Caco-2 (cell line): ENCODE data around the gene GPC6. TPM values are rescaled to one million over a fixed set of nuclear protein-coding genes. Genes with fewer than 3 reads are reported as not detected.

Experiments
- BruUV-seq: library from RNA; stranded (reverse); fragments of 400-500 nt; replicated peaks from 2 replicates; lab custom pipeline; 2021; lab: Mats Ljungman, UMichigan
- CTCF ChIA-PET: fragments of 300-600 bp; sonication (Branson Sonifier 250); formaldehyde crosslinking; loops from one replicate; lab custom pipeline; 2022; ENCODE audit warnings: antibody characterized with exemption; lab: Charles Lee
- POLR2A ChIA-PET: fragments of 300-600 bp; sonication (Branson Sonifier 250); formaldehyde crosslinking; loops from one replicate; lab custom pipeline; 2022; ENCODE audit warnings: antibody characterized with exemption; lab: Charles Lee
- DNase-seq, 2 experiments: peaks; one replicate each; pipeline versions ENCODE4 v3.0.0 to v3.0.0-alpha.2; 2020 to 2022
- H3K27me3 ChIP-seq: replicated peaks from 2 replicates; pipeline ENCODE4 v1.6.0; 2011; ENCODE audit warnings: low read length; ENCODE audit not compliant: control insufficient read depth, insufficient read depth
- H3K36me3 ChIP-seq: 2 replicates; pipeline ENCODE4 v1.5.1; 2011; ENCODE audit warnings: low read length; ENCODE audit not compliant: control insufficient read depth, insufficient read depth
- H3K4me1 ChIP-seq: fragments of 250-450 bp; sonication (Bioruptor Pico); 2 replicates; pipeline ENCODE4 v1.5.1; 2020; ENCODE audit warnings: mild to moderate bottlenecking
- H3K4me3 ChIP-seq: 2 replicates; pipeline ENCODE4 v1.5.1; 2011; ENCODE audit warnings: low read depth, mild to moderate bottlenecking, control low read depth, low read length
- H3K9me3 ChIP-seq: fragments of 250-450 bp; sonication (Bioruptor Pico); 2 replicates; pipeline ENCODE4 v1.5.1; 2020; ENCODE audit warnings: mild to moderate bottlenecking, moderate library complexity
- H3K27ac Mint-ChIP-seq: one replicate; pipeline ENCODE4 v1.8.0; 2022; ENCODE audit warnings: mixed read lengths; ENCODE audit not compliant: unreplicated experiment
- H3K27me3 Mint-ChIP-seq: one replicate; pipeline ENCODE4 v1.8.0; 2022; ENCODE audit warnings: mixed read lengths; ENCODE audit not compliant: insufficient read depth, unreplicated experiment
- H3K36me3 Mint-ChIP-seq: one replicate; pipeline ENCODE4 v1.8.0; 2022; ENCODE audit warnings: mild to moderate bottlenecking, mixed read lengths; ENCODE audit not compliant: insufficient read depth, unreplicated experiment
- H3K4me1 Mint-ChIP-seq: one replicate; pipeline ENCODE4 v1.8.0; 2022; ENCODE audit warnings: low read depth, mixed read lengths; ENCODE audit not compliant: unreplicated experiment
- H3K4me3 Mint-ChIP-seq: one replicate; pipeline ENCODE4 v1.8.0; 2022; ENCODE audit warnings: mild to moderate bottlenecking, moderate library complexity, mixed read lengths; ENCODE audit not compliant: unreplicated experiment
- H3K9me3 Mint-ChIP-seq: one replicate; pipeline ENCODE4 v1.8.0; 2022; ENCODE audit warnings: mixed read lengths; ENCODE audit not compliant: unreplicated experiment
- CTCF ChIP-seq, 2 experiments: fragments of 200-600 bp in 1 of 2; IDR thresholded peaks; 1 replicate in 1 of 2; 2 replicates in 1 of 2; pipeline versions ENCODE4 v1.5.1 to v1.8.0; 2011 to 2022; ENCODE audit warnings: antibody characterized with exemption in 1 of 2, control low read depth in 1 of 2, inconsistent platforms in 1 of 2, low read depth in 1 of 2, low read length in 1 of 2, mild to moderate bottlenecking in 1 of 2, moderate library complexity in 1 of 2; ENCODE audit not compliant: insufficient read depth in 1 of 2, severe bottlenecking in 1 of 2, unreplicated experiment in 1 of 2
- intact Hi-C: fragments of 100-400 bp; cut with micrococcal nuclease; formaldehyde crosslinking; loops from one replicate; pipeline ENCODE4 v1.10.0; 2022; ENCODE audit not compliant: unreplicated experiment
- total RNA-seq: library from RNA; stranded (reverse); gene quantifications from 2 replicates; pipeline ENCODE4 v1.2.3, GENCODE V29; 2022

Gene GPC6
- total RNA-seq, 1 experiment from 2014 or later: 0.16 TPM

GRCh38 chr13:93736909-93737308 lies 510.3 kb downstream of the GPC6 start:
- no peak for DNase-seq
- Histone ChIP-seq H3K4me3 (no peak overlapping the region), H3K4me1 (no peaks in the 10 kb centered on the region; the same call in 1 of the 2 replicates), H3K27me3 (no peaks in the 10 kb centered on the region), H3K9me3 (no peaks in the 10 kb centered on the region), H3K36me3 (no peaks in the 10 kb centered on the region)
- Mint-ChIP-seq H3K36me3 (no peaks in the 10 kb centered on the region), H3K4me3 (no peak overlapping the region), H3K9me3 (no peaks in the 10 kb centered on the region), H3K4me1 (no peaks in the 10 kb centered on the region), H3K27me3 (peaks cover 4% of the 10 kb centered on the region), H3K27ac (no peak overlapping the region)
- POLR2A ChIA-PET: no interaction called here
- intact Hi-C loops: no loop called here
- CTCF ChIA-PET: no interaction called here
- TF ChIP-seq CTCF (IDR thresholded peaks at IDR 0.05; ENCODE audit: insufficient read depth in 1 of 2, low read depth in 1 of 2, low read length in 1 of 2, severe bottlenecking in 1 of 2, unreplicated experiment in 1 of 2): no peak
- no TSS peak for BruUV-seq

GRCh38 chr13:93740334-93740733 lies 513.7 kb downstream of the GPC6 start:
- Histone ChIP-seq H3K36me3 (no peaks in the 10 kb centered on the region), H3K9me3 (no peaks in the 10 kb centered on the region), H3K4me1 (no peaks in the 10 kb centered on the region; the same call in 1 of the 2 replicates), H3K27me3 (no peaks in the 10 kb centered on the region), H3K4me3 (no peak overlapping the region)
- no TSS peak for BruUV-seq
- Mint-ChIP-seq H3K4me3 (no peak overlapping the region), H3K4me1 (no peaks in the 10 kb centered on the region), H3K9me3 (peaks cover 10% of the 10 kb centered on the region), H3K27me3 (no peaks in the 10 kb centered on the region), H3K27ac (no peak overlapping the region), H3K36me3 (no peaks in the 10 kb centered on the region)
- ChIA-PET CTCF (no interaction called here), POLR2A (no interaction called here)
- no peak for DNase-seq
- no peak for TF ChIP-seq CTCF (IDR thresholded peaks at IDR 0.05; ENCODE audit: insufficient read depth in 1 of 2, low read depth in 1 of 2, low read length in 1 of 2, severe bottlenecking in 1 of 2, unreplicated experiment in 1 of 2)
- intact Hi-C loops: no loop called here

- H3K4me3 ChIP-seq: no peak overlapping the region
- Mint-ChIP-seq H3K4me1 (no peaks in the 10 kb centered on the region), H3K27me3 (no peaks in the 10 kb centered on the region), H3K4me3 (no peak overlapping the region), H3K9me3 (peaks cover 13% of the 10 kb centered on the region), H3K36me3 (no peaks in the 10 kb centered on the region), H3K27ac (no peak overlapping the region)
- no peaks in the 10 kb centered on the region for H3K36me3 ChIP-seq
- no peaks in the 10 kb centered on the region for H3K9me3 ChIP-seq
- H3K4me1 ChIP-seq: peaks cover 6% of the 10 kb centered on the region; the same call in 1 of the 2 replicates
- intact Hi-C loops: no loop called here
- BruUV-seq: no TSS peak
- ChIA-PET CTCF (no interaction called here), POLR2A (no interaction called here)
- no peaks in the 10 kb centered on the region for H3K27me3 ChIP-seq
- no peak for TF ChIP-seq CTCF (IDR thresholded peaks at IDR 0.05; ENCODE audit: insufficient read depth in 1 of 2, low read depth in 1 of 2, low read length in 1 of 2, severe bottlenecking in 1 of 2, unreplicated experiment in 1 of 2)
- no peak for DNase-seq
Measured at GRCh38 chr13:93744033-93744432, 517.4 kb downstream of the GPC6 start.
